MM.1S (cell line): Measurements from ENCODE around the gene ASCC3.

Source experiments
- CTCF ChIP-seq: fragments of 300-600 bp; sonication (generic); IDR thresholded peaks from 2 replicates; pipeline ENCODE4 v1.5.1; 2016; ENCODE audit warnings: antibody characterized with exemption, low read length, mixed read lengths
- EZH2 ChIP-seq: fragments of 300-600 bp; sonication (generic); optimal IDR thresholded peaks from 2 replicates; pipeline ENCODE3; 2017; ENCODE audit warnings: low read depth, mild to moderate bottlenecking, antibody characterized with exemption, low read length, mixed read lengths
- EZH2phosphoT487 ChIP-seq: fragments of 300-600 bp; sonication (generic); IDR thresholded peaks from 2 replicates; pipeline ENCODE4 v1.6.1; 2018; ENCODE audit warnings: antibody characterized with exemption, low read length

- TF ChIP-seq CTCF (no peak), EZH2phosphoT487 (no peak), EZH2 (no peak)
Observed at GRCh38 chr6:100880853-100881706, at the start of gene ASCC3.
